Suprapubic skin (tissue), 4 donors: ENCODE data around the gene FAM120B. TPM values are rescaled to one million over a fixed set of nuclear protein-coding genes. Genes with fewer than 3 reads are reported as not detected.

ENCODE experiments used
- DNase-seq, 2 donors: peaks; one replicate each; pipeline ENCODE4 v3.0.0-alpha.2; 2019; ENCODE audit warnings: low spot score in 2 of 2
- H3K27ac ChIP-seq: fragments of 200-600 bp; sonication (generic); one replicate; pipeline ENCODE4 v1.5.1; 2019
- H3K27me3 ChIP-seq: fragments of 200-600 bp; sonication (generic); one replicate; pipeline ENCODE4 v1.5.1; 2019
- H3K36me3 ChIP-seq: fragments of 200-600 bp; sonication (generic); one replicate; pipeline ENCODE4 v1.5.1; 2019
- H3K4me1 ChIP-seq: fragments of 200-600 bp; sonication (generic); one replicate; pipeline ENCODE4 v1.5.1; 2019
- H3K4me3 ChIP-seq: fragments of 200-600 bp; sonication (generic); one replicate; pipeline ENCODE4 v1.5.1; 2019; ENCODE audit warnings: mild to moderate bottlenecking
- H3K9me3 ChIP-seq: fragments of 200-600 bp; sonication (generic); one replicate; pipeline ENCODE4 v1.5.1; 2019
- EP300 ChIP-seq: sonication (generic); formaldehyde crosslinking; IDR thresholded peaks from one replicate; pipeline ENCODE4 v1.6.1; 2017; ENCODE audit warnings: antibody characterized with exemption
- POLR2A ChIP-seq, 2 donors: fragments of 450-650 bp; IDR thresholded peaks; one replicate each; pipeline ENCODE4 v1.6.1; 2017; ENCODE audit warnings: antibody characterized with exemption in 2 of 2, mild to moderate bottlenecking in 2 of 2, moderate library complexity in 2 of 2
- POLR2AphosphoS5 ChIP-seq, 3 donors: sonication (generic); formaldehyde crosslinking; IDR thresholded peaks; one replicate each; pipeline ENCODE4 v1.6.1; 2017; ENCODE audit warnings: antibody characterized with exemption in 3 of 3
- WGBS: methylation state at CpG from one replicate; pipeline ENCODE4 v1.1.5; 2018; 5-methylcytosine and 5-hydroxymethylcytosine counted together
- total RNA-seq, 4 donors: library from RNA; depleted of rRNA; stranded (reverse); fragments of >200 nt; gene quantifications; one replicate each; pipeline ENCODE4 v1.1.0, GENCODE V29; 2016
- TF ChIP-seq, protein P1 (sequence below), 2 donors: fragments of 200-600 bp in 1 of 2; fragments of 450-650 bp in 1 of 2; sonication (generic) in 1 of 2; IDR thresholded peaks; one replicate each; pipeline ENCODE4 v1.5.1; 2016 to 2019; ENCODE audit warnings: antibody characterized with exemption in 2 of 2, mild to moderate bottlenecking in 1 of 2, moderate library complexity in 1 of 2

FAM120B gene
- total RNA-seq, 4 donors from 2014 or later: 19.9 to 55.4 (median 27.6) TPM

GRCh38 chr6:170363255-170363654 lies 56.7 kb downstream of the FAM120B start:
- no peaks in the 10 kb centered on the region for H3K27me3 ChIP-seq
- H3K36me3 ChIP-seq: peaks cover 28% of the 10 kb centered on the region
- no peak overlapping the region for H3K27ac ChIP-seq
- peaks cover 33% of the 10 kb centered on the region for H3K4me1 ChIP-seq
- DNase-seq: no peak
- no peak overlapping the region for H3K4me3 ChIP-seq
- TF ChIP-seq, protein P1, sequence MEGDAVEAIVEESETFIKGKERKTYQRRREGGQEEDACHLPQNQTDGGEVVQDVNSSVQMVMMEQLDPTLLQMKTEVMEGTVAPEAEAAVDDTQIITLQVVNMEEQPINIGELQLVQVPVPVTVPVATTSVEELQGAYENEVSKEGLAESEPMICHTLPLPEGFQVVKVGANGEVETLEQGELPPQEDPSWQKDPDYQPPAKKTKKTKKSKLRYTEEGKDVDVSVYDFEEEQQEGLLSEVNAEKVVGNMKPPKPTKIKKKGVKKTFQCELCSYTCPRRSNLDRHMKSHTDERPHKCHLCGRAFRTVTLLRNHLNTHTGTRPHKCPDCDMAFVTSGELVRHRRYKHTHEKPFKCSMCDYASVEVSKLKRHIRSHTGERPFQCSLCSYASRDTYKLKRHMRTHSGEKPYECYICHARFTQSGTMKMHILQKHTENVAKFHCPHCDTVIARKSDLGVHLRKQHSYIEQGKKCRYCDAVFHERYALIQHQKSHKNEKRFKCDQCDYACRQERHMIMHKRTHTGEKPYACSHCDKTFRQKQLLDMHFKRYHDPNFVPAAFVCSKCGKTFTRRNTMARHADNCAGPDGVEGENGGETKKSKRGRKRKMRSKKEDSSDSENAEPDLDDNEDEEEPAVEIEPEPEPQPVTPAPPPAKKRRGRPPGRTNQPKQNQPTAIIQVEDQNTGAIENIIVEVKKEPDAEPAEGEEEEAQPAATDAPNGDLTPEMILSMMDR (IDR thresholded peaks at IDR 0.05): no peak
- TF ChIP-seq POLR2A (IDR thresholded peaks at IDR 0.05): no peak
- no peak for TF ChIP-seq POLR2AphosphoS5 (IDR thresholded peaks at IDR 0.05)
- TF ChIP-seq EP300: no peak
- H3K9me3 ChIP-seq: no peaks in the 10 kb centered on the region
- 95% methylated on average over 5 of the region's 5 CpGs for WGBS

- Histone ChIP-seq H3K27ac (peak overlapping the region; percentile 5), H3K9me3 (no peaks in the 10 kb centered on the region), H3K27me3 (no peaks in the 10 kb centered on the region), H3K4me3 (no peak overlapping the region), H3K36me3 (peaks cover 24% of the 10 kb centered on the region), H3K4me1 (peaks cover 26% of the 10 kb centered on the region)
- TF ChIP-seq POLR2A (IDR thresholded peaks at IDR 0.05) (no peak), EP300 (no peak), POLR2AphosphoS5 (IDR thresholded peaks at IDR 0.05) (no peak)
- TF ChIP-seq, protein P1 (IDR thresholded peaks at IDR 0.05): no peak
- 78% methylated on average over 4 of the region's 4 CpGs for WGBS
- no peak for DNase-seq
These were observed 58.6 kb downstream of the FAM120B start for GRCh38 chr6:170365121-170365520.

DNA sequence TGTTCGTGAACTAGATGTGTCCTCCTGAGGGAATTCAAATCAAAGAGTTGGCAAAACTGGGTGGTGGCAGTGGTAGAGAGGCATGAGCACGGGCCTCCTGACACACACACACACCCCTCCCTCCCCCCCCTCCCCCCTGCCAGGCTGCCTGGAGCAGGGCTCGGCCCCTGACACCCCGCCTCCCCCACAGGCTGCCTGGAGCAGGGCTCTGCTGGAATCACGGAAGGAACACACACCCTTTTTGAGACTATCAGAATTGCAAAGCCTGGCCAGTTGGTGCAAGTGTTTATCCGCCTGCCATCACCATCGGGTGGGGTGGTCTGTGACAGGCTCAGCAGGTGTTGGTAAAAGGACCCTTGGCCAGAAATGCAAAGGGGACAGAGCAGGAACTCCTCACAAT lies 59.0 kb downstream of the FAM120B start:
- TF ChIP-seq POLR2A (IDR thresholded peaks at IDR 0.05) (no peak), EP300 (no peak)
- TF ChIP-seq, protein P1 (IDR thresholded peaks at IDR 0.05): no peak
- peak overlapping the region; percentile 55 for H3K27ac ChIP-seq
- WGBS: 43% methylated on average over 7 of the region's 7 CpGs
- peaks cover 22% of the 10 kb centered on the region for H3K36me3 ChIP-seq
- no peaks in the 10 kb centered on the region for H3K9me3 ChIP-seq
- peaks cover 21% of the 10 kb centered on the region for H3K4me1 ChIP-seq
- no peaks in the 10 kb centered on the region for H3K27me3 ChIP-seq
- H3K4me3 ChIP-seq: no peak overlapping the region
- DNase-seq: no peak

DNA sequence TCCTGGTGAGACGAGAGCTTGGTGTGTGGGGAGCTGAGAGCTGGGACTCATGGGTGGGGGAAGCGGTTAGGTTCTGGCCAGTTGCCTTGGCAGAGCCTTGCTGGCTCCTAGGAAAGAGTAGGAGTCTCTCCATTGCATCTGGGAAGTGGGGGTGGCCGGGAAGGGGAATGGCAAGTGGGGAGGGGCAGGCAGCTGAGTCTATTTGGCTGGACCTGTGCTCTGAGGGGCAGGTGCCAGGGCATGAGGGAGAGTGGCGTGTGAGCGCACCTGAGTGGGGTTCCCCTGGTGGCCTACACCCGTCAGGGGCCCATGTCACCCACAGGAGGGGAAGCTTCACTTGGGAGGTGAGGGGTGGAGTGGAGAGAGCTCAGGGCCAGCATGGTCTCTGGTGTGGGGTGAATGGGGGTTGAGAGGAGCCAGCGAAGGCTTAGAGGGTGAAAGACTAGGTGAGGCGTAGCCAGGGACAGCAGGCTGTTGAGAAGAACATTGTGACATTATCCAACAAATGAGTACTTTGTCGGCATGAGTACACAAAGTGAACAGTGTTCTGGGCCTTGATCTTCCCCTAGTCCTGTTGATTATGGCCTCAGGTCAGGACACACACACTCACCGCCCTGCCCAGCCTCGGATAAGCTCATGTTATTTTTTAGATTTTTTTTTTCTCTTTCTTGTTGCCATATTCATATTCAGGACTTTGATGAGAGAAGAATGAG lies 59.8 kb downstream of the FAM120B start:
- H3K27ac ChIP-seq: peak overlapping the region; percentile 55
- DNase-seq: no peak
- no peaks in the 10 kb centered on the region for H3K9me3 ChIP-seq
- TF ChIP-seq POLR2A (IDR thresholded peaks at IDR 0.05): no peak
- TF ChIP-seq EP300: no peak
- no peak for TF ChIP-seq POLR2AphosphoS5 (IDR thresholded peaks at IDR 0.05)
- TF ChIP-seq, protein P1 (IDR thresholded peaks at IDR 0.05): no peak
- 80% methylated on average over 11 of the region's 11 CpGs for WGBS
- no peak overlapping the region for H3K4me3 ChIP-seq
- H3K36me3 ChIP-seq: peaks cover 26% of the 10 kb centered on the region
- no peaks in the 10 kb centered on the region for H3K27me3 ChIP-seq
- H3K4me1 ChIP-seq: peaks cover 19% of the 10 kb centered on the region

- TF ChIP-seq, protein P1 (IDR thresholded peaks at IDR 0.05): no peak
- TF ChIP-seq POLR2AphosphoS5 (IDR thresholded peaks at IDR 0.05) (no peak), EP300 (no peak), POLR2A (IDR thresholded peaks at IDR 0.05) (no peak)
- DNase-seq: no peak
- H3K36me3 ChIP-seq: peaks cover 19% of the 10 kb centered on the region
These were observed 60.7 kb downstream of the FAM120B start for GRCh38 chr6:170367241-170367640.

More at GRCh38 chr6:170367241-170367640, 60.7 kb downstream of the FAM120B start:
- Histone ChIP-seq H3K4me3 (no peak overlapping the region), H3K4me1 (peaks cover 19% of the 10 kb centered on the region), H3K9me3 (no peaks in the 10 kb centered on the region), H3K27me3 (no peaks in the 10 kb centered on the region), H3K27ac (no peak overlapping the region)
- WGBS: 75% methylated on average over 10 of the region's 10 CpGs
